Small intestine (tissue), 7 donors: ENCODE measurements around the gene POLD4. TPM values are rescaled to one million over a fixed set of nuclear protein-coding genes. Genes with fewer than 3 reads are reported as not detected.
A peak's percentile ranks its signal among the peaks of the same experiment; 100 is the strongest.

ENCODE experiments used
- DNase-seq, 2 donors: peaks; one replicate each; pipeline versions ENCODE4 v3.0.0 to v3.0.0-alpha.2; 2013
- FAIRE-seq: peaks from 2 replicates; lab custom pipeline; 2012; peaks lifted over from hg19 to GRCh38; lab: Jason Lieb, UNC
- H3K27ac ChIP-seq, 3 donors: one replicate each; pipeline ENCODE4 v1.5.1; 2013; ENCODE audit warnings: low read length in 2 of 3, mild to moderate bottlenecking in 2 of 3, control low read depth in 1 of 3, inconsistent platforms in 1 of 3, low read depth in 1 of 3, moderate library complexity in 1 of 3
- H3K27me3 ChIP-seq, 3 donors: one replicate each; pipeline ENCODE4 v1.6.1; 2013; ENCODE audit warnings: low read length in 3 of 3, inconsistent platforms in 1 of 3; ENCODE audit not compliant: control insufficient read depth in 3 of 3, insufficient read depth in 3 of 3
- H3K36me3 ChIP-seq, 3 donors: one replicate each; pipeline ENCODE4 v1.6.1; 2013; ENCODE audit warnings: low read length in 3 of 3, inconsistent platforms in 1 of 3, low read depth in 1 of 3, mild to moderate bottlenecking in 1 of 3, moderate library complexity in 1 of 3; ENCODE audit not compliant: control insufficient read depth in 3 of 3, insufficient read depth in 2 of 3
- H3K4me1 ChIP-seq, 3 donors: one replicate each; pipeline ENCODE4 v1.6.1; 2013; ENCODE audit warnings: low read length in 2 of 3, inconsistent platforms in 1 of 3, low read depth in 1 of 3, mild to moderate bottlenecking in 1 of 3, moderate library complexity in 1 of 3; ENCODE audit not compliant: control insufficient read depth in 3 of 3, insufficient read depth in 2 of 3
- H3K4me3 ChIP-seq, 3 donors: one replicate each; pipeline ENCODE4 v1.5.1; 2013; ENCODE audit warnings: low read length in 3 of 3, control low read depth in 1 of 3, inconsistent platforms in 1 of 3, low read depth in 1 of 3, mild to moderate bottlenecking in 1 of 3, moderate library complexity in 1 of 3
- H3K9me3 ChIP-seq, 2 donors: one replicate each; pipeline ENCODE4 v1.6.1; 2013; ENCODE audit warnings: low read depth in 1 of 2, low read length in 1 of 2; ENCODE audit not compliant: control insufficient read depth in 2 of 2, insufficient read depth in 1 of 2
- WGBS, 3 donors: extraction: QIAGEN DNeasy Blood & Tissue Kit; methylation state at CpG; one replicate each; pipeline ENCODE4 v1.1.7; 2013; 5-methylcytosine and 5-hydroxymethylcytosine counted together
- polyA plus RNA-seq, 4 donors: library from polyadenylated mRNA; stranded (reverse) in 3 of 4; unstranded in 1 of 4; fragments of 200-250 nt in 3 of 4; fragments of 120-200 nt in 1 of 4; gene quantifications; one replicate each; pipeline versions ENCODE4 v1.2.1 to v1.2.3, GENCODE V29; 2013
- donor health status: healthy with polysubstance abuse.
- donor health status: control.
- donor health status: control.
- donor health status: Bipolar disorder and iron deficiency.
- donor health status: healthy.

Gene POLD4
- polyA plus RNA-seq, 4 donors = 137 to 492 (median 310) TPM

GRCh38 chr11:67375320-67376055 lies 22.1 kb upstream of the POLD4 start:
- H3K36me3 ChIP-seq = peaks cover 0 to 10% (median 0%) of the 10 kb centered on the region in 3 donors
- peaks cover 0 to 9% (median 0%) of the 10 kb centered on the region in 3 donors for H3K27me3 ChIP-seq
- no peaks in the 10 kb centered on the region for H3K9me3 ChIP-seq
- H3K4me3 ChIP-seq = no peak overlapping the region
- no peak overlapping the region for H3K27ac ChIP-seq
- DNase-seq (no peak), FAIRE-seq (no peak)
- 61 to 79% (median 77%) methylated on average over 15 of the region's 15 CpGs for WGBS, 3 donors
- peaks cover 3 to 51% (median 8%) of the 10 kb centered on the region in 3 donors for H3K4me1 ChIP-seq

GRCh38 chr11:67374571-67375281 lies 21.4 kb upstream of the POLD4 start:
- FAIRE-seq (no peak), DNase-seq (no peak)
- Histone ChIP-seq H3K4me3 (peak overlapping the region in 1 of 3 donors; percentile 59), H3K9me3 (no peaks in the 10 kb centered on the region), H3K27me3 (peaks cover 0 to 9% (median 0%) of the 10 kb centered on the region in 3 donors), H3K36me3 (peaks cover 0 to 14% (median 0%) of the 10 kb centered on the region in 3 donors), H3K4me1 (peaks cover 3 to 50% (median 8%) of the 10 kb centered on the region in 3 donors), H3K27ac (peak overlapping the region in 2 of 3 donors; percentile 76 to 79)
- WGBS, 3 donors = 21 to 30% (median 22%) methylated on average over 9 of the region's 9 CpGs

- Histone ChIP-seq H3K4me1 (peaks cover 3 to 48% (median 8%) of the 10 kb centered on the region in 3 donors), H3K27me3 (peaks cover 0 to 9% (median 0%) of the 10 kb centered on the region in 3 donors), H3K4me3 (peak overlapping the region; percentile 59 to 80 (median 76)), H3K9me3 (no peaks in the 10 kb centered on the region), H3K27ac (peak overlapping the region; percentile 66 to 79 (median 76)), H3K36me3 (peaks cover 0 to 22% (median 0%) of the 10 kb centered on the region in 3 donors)
- DNase-seq = peak; percentile 64 to 88
- 1 to 4% (median 3%) methylated on average over 28 to 40 of the region's 40 CpGs for WGBS, 3 donors
- FAIRE-seq = no peak
Measured at GRCh38 chr11:67373648-67374570, 20.6 kb upstream of the POLD4 start.

- DNase-seq (peak; percentile 51 to 82), FAIRE-seq (no peak)
- Histone ChIP-seq H3K36me3 (peaks cover 0 to 22% (median 0%) of the 10 kb centered on the region in 3 donors), H3K9me3 (no peaks in the 10 kb centered on the region), H3K27ac (peak within 1 kb of the TSS; percentile 66 to 79 (median 76)), H3K4me3 (peak within 1 kb of the TSS; percentile 59 to 80 (median 76)), H3K4me1 (peaks cover 3 to 51% (median 8%) of the 10 kb centered on the region in 3 donors), H3K27me3 (peaks cover 0 to 9% (median 0%) of the 10 kb centered on the region in 3 donors)
- WGBS, 3 donors = 1% methylated on average over 41 to 75 of the region's 76 CpGs
Measured at GRCh38 chr11:67372993-67373647, 19.8 kb upstream of the POLD4 start, which contains the start of gene CLCF1. Gene CLCF1, minus strand, starts transcription at chr11:67373598. Its CDS starts 59 bp downstream, at chr11:67373539.

- H3K9me3 ChIP-seq = no peaks in the 10 kb centered on the region
- H3K4me1 ChIP-seq = peaks cover 3 to 58% (median 8%) of the 10 kb centered on the region in 3 donors
- WGBS, 3 donors = 0 to 1% (median 0%) methylated on average over 36 to 78 of the region's 78 CpGs
- peak overlapping the region; percentile 41 to 79 (median 76) for H3K27ac ChIP-seq
- FAIRE-seq (no peak), DNase-seq (peak in 1 of 2 donors; percentile 64)
- peak overlapping the region; percentile 47 to 80 (median 76) for H3K4me3 ChIP-seq
- peaks cover 0 to 9% (median 0%) of the 10 kb centered on the region in 3 donors for H3K27me3 ChIP-seq
- H3K36me3 ChIP-seq = peaks cover 0 to 26% (median 0%) of the 10 kb centered on the region in 3 donors
Measured at GRCh38 chr11:67372321-67372992, 19.1 kb upstream of the POLD4 start.

- peak overlapping the region in 2 of 3 donors; percentile 36 to 70 for H3K27ac ChIP-seq
- H3K4me3 ChIP-seq = peak overlapping the region; percentile 47 to 80 (median 76)
- peaks cover 0 to 9% (median 0%) of the 10 kb centered on the region in 3 donors for H3K27me3 ChIP-seq
- H3K9me3 ChIP-seq = no peaks in the 10 kb centered on the region
- H3K36me3 ChIP-seq = peaks cover 0 to 30% (median 0%) of the 10 kb centered on the region in 3 donors
- peaks cover 3 to 63% (median 8%) of the 10 kb centered on the region in 3 donors for H3K4me1 ChIP-seq
- 9 to 25% (median 19%) methylated on average over 13 to 16 of the region's 16 CpGs for WGBS, 3 donors
- no peak for FAIRE-seq
- no peak for DNase-seq
Measured at GRCh38 chr11:67371911-67372320, 18.6 kb upstream of the POLD4 start.
